RWPE1 (cell line): ENCODE results near the gene COL19A1.
"Not testable (repeated sequence)": the region's sequence is repeated elsewhere in the genome, so short reads cannot be mapped to it uniquely, and the experiment has no call there.

Experiments
- CTCF ChIA-PET: fragments of 350-600 bp; sonication (Branson Sonifier 250); formaldehyde crosslinking; extraction: SDS; loops from one replicate; lab custom pipeline; 2021; lab: Yijun Ruan, JAX
- POLR2A ChIA-PET: fragments of 400-600 bp; formaldehyde crosslinking; extraction: SDS; loops from one replicate; lab custom pipeline; 2020; ENCODE audit warnings: antibody characterized with exemption; ENCODE audit not compliant: low non-redundant PET; lab: Yijun Ruan, JAX
- DNase-seq: peaks from one replicate; pipeline ENCODE4 v3.0.0; 2012; ENCODE audit warnings: low spot score
- H3K27ac ChIP-seq: fragments of 450-650 bp; 2 replicates; pipeline ENCODE4 v1.5.1; 2017
- TF ChIP-seq, protein P1 (sequence below): fragments of 450-650 bp; conservative IDR thresholded peaks from 2 replicates; pipeline ENCODE4 v1.5.1; 2017; ENCODE audit warnings: low read depth, mild to moderate bottlenecking

COL19A1 gene

DNA sequence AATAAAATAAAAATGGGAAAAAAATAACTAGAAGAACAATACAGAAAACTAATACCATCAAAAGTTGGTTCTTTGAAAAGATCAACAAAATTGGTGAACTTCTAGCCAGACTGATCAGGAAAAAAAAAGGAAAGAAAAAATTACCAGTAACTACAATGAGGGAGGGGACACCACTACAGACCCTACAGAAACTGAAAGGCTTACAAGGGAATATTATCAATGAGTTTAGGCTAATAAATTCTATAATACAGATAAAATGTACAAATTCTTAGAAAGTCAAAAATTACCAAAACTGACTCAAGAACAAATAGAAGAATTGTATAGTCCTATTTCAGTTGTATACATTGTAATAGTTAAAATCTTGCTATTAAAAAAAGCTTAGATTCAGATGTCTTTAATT is 141.8 kb downstream of the COL19A1 start:
- ChIA-PET CTCF (no interaction called here), POLR2A (no interaction called here)
- DNase-seq = no peak
- H3K27ac ChIP-seq = no peak overlapping the region
- TF ChIP-seq, protein P1, sequence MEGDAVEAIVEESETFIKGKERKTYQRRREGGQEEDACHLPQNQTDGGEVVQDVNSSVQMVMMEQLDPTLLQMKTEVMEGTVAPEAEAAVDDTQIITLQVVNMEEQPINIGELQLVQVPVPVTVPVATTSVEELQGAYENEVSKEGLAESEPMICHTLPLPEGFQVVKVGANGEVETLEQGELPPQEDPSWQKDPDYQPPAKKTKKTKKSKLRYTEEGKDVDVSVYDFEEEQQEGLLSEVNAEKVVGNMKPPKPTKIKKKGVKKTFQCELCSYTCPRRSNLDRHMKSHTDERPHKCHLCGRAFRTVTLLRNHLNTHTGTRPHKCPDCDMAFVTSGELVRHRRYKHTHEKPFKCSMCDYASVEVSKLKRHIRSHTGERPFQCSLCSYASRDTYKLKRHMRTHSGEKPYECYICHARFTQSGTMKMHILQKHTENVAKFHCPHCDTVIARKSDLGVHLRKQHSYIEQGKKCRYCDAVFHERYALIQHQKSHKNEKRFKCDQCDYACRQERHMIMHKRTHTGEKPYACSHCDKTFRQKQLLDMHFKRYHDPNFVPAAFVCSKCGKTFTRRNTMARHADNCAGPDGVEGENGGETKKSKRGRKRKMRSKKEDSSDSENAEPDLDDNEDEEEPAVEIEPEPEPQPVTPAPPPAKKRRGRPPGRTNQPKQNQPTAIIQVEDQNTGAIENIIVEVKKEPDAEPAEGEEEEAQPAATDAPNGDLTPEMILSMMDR = no peak

GRCh38 chr6:70010339-70010738 is 144.0 kb downstream of the COL19A1 start:
- H3K27ac ChIP-seq, CTCF ChIA-PET, POLR2A ChIA-PET, DNase-seq: not testable (repeated sequence)

DNA sequence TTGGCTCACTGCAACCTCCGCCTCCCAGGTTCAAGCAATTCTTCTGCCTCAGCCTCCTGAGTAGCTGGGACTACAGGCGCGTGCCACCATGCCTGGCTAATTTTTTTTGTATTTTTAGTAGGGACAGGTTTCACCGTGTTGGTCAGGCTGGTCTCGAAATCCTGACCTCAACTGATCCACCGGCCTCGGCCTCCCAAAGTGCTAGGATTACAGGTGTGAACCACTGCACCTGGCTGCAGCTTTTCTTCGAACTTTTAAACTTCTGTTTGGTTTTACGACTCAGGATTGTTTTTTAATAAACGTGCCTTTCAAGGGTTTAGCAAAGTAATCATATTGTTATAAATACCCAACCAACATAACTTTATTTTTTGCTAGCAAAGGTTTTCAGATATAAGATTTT is 156.8 kb downstream of the COL19A1 start:
- H3K27ac ChIP-seq, DNase-seq, CTCF ChIA-PET, POLR2A ChIA-PET: not testable (repeated sequence)

DNA sequence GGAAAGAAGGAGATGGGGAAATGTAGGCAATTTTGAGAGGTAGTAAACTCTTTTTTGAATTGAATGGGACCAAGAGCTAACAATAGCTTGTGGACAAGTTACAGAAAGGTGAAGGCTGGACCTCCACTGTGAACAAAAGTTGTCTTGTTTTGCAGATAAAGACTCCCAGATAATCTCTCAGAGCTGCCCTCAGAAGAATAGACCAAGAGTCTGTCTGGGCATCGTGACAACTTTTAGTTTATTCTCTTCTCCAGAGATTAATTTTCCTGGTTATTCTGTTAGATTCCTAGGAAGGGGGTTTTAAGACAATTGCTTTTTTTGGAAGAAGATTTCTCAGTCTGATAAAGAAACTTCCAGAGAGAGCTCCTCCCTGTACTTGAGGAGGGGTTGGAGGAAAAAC is 161.9 kb downstream of the COL19A1 start:
- no peak for DNase-seq
- TF ChIP-seq, protein P1 = no peak
- ChIA-PET CTCF (interaction anchor here (0.5 to 0.6 kb wide), 2 partner anchors 11 to 340 kb away, joined by 4 read pairs; no protein-coding TSS in a partner anchor), POLR2A (no interaction called here)
- no peak overlapping the region for H3K27ac ChIP-seq

GRCh38 chr6:70028926-70029325 is 162.6 kb downstream of the COL19A1 start:
- no peak for DNase-seq
- TF ChIP-seq, protein P1 = no peak
- POLR2A ChIA-PET = no interaction called here
- CTCF ChIA-PET = interaction anchor here (0.6 kb wide), 1 partner anchor 341 kb away, joined by 4 read pairs; no protein-coding TSS in a partner anchor
- H3K27ac ChIP-seq = no peak overlapping the region

DNA sequence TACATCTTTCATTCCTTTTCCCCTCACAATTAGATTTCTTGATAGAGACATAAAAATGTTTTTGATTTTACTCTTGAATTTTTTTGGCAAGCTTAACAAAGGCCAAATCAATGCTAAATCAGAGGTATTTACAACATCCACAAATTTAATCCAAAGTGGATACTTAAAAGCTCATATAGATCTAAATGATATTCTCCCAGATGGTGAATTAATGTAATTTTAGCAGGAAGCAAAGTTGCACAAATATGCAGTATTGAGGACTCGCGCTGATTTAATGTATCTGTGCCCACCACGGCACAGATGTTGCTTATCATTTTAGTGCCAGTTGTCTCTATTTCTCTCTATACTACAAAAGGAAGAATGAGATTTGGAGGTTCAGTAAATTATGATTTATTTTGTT is 167.4 kb downstream of the COL19A1 start:
- POLR2A ChIA-PET = no interaction called here
- TF ChIP-seq, protein P1 = no peak
- CTCF ChIA-PET = no interaction called here
- no peak for DNase-seq
- no peak overlapping the region for H3K27ac ChIP-seq

- H3K27ac ChIP-seq = no peak overlapping the region
- no peak for DNase-seq
- POLR2A ChIA-PET = no interaction called here
- TF ChIP-seq, protein P1 = no peak
- CTCF ChIA-PET = no interaction called here
These were observed 171.1 kb downstream of the COL19A1 start for GRCh38 chr6:70037445-70037844.

- ChIA-PET POLR2A (no interaction called here), CTCF (no interaction called here)
- DNase-seq = no peak
- TF ChIP-seq, protein P1 = no peak
- H3K27ac ChIP-seq = no peak overlapping the region
These were observed 174.4 kb downstream of the COL19A1 start for GRCh38 chr6:70040766-70041165.
